Activated T-helper 9 cell treated with anti-CD3 and anti-CD28 coated beads, Interleukin-2, amount 50 U/mL, for 16 hours (primary cell): ENCODE data around the gene PCBP2.

Experiments used
- DNase-seq: peaks from one replicate; pipeline ENCODE4 v3.0.0-alpha.2; 2020; ENCODE audit warnings: low read depth

Gene PCBP2

GRCh38 chr12:53493610-53494391, 41.9 kb downstream of the PCBP2 start:
- DNase-seq, result no peak

DNA sequence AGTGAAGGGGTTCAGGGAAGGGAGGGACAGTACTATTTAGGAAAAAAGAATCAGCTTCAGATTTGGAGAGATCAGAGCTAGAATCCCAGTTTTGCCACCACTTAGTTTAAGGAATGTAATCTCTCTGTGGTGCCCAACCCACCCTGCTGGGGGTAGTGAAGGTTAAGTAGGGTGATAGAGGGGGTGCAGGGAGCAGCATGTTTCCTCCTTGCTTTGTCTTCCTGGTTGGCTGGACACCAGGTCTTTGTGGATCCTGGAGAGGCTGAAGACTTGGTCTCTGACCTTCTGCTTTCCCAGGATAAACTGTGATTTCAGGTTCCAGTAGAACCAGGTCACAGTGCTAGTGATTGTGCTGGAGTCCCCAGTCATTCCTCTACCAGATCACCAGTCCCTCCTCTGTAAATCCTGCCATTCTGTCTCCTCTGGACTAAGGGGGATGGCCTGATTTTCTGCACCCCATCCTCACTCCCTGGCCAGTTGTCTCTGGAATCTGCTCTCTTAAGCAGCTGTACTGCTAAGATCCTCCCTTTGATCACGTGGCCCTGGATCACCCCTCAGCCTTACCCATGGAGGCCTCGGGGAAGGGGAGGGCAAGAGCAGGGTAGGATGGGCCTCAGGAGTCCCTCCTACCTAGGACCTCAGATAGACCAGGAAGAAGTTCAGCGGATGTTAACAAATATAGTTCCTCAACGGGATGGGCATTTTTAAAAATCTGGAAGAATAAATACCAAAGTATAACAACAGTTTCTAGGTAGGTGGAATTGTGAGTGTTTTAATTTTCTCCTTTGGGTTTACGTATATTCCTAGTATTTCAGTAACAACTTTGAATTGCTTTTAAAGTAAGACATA, 44.2 kb downstream of the PCBP2 start:
- no peak for DNase-seq

DNA sequence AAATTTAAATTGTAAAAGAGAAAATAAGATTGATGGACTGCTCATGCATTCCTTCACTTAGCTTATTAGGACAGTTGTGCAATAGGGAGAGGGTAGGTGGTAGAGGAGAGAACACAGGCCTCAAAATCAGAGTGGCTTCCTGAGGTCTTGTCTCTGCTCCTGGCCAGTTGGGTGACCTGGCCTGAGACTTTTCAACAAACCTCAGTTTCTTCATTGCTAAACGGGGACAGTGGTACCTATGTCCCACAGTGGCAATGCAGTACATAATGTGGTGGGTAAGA, 44.8 kb downstream of the PCBP2 start:
- no peak for DNase-seq

DNA sequence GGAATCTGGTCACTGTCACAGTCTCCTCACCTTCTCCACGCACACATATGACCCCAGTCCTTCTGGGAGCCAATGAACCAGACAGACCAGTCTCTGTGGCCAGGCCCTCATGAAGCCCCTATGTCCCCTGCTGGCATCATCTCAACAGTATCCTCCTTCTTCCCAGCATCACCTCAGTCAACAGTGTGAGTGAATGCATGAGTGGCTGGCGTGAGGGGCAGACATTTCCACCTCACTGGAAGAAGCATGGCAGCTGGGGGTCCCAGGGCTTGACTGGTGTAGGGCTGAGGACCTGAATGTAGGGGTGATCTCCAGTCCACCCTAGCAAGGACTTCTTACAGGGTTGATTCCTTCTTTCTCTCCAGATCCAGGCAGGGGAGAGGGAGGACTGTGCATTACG, 45.6 kb downstream of the PCBP2 start:
- DNase-seq, result no peak

DNA sequence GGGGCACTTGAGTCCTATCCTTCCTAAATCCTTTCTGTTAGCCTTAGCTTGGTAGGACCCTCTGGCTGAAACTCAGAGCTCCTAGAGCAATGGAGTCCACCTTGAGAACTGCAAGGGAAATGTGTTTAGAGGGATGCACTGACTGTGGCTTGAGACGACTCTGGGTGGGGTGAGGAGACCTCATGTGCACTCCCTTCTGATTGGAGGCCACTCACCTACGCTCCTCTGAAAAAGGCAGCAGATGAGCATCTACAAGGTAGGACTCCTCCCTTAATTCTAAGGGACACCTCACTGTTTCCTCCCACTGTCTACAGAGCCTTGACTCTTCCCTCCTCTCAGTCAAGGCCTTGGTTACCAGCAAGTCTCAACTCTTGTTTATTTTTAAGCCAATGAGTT, 46.3 kb downstream of the PCBP2 start:
- DNase-seq, result no peak

- peak; percentile 40 for DNase-seq
Observed at GRCh38 chr12:53499266-53500141, 47.6 kb downstream of the PCBP2 start, which contains the start of gene MAP3K12. TSS of gene MAP3K12 (minus strand) at chr12:53499458. CDS start at chr12:53487391, 12,067 bp downstream.

- DNase-seq, result no peak
Observed at GRCh38 chr12:53500142-53500775, 48.4 kb downstream of the PCBP2 start.

DNA sequence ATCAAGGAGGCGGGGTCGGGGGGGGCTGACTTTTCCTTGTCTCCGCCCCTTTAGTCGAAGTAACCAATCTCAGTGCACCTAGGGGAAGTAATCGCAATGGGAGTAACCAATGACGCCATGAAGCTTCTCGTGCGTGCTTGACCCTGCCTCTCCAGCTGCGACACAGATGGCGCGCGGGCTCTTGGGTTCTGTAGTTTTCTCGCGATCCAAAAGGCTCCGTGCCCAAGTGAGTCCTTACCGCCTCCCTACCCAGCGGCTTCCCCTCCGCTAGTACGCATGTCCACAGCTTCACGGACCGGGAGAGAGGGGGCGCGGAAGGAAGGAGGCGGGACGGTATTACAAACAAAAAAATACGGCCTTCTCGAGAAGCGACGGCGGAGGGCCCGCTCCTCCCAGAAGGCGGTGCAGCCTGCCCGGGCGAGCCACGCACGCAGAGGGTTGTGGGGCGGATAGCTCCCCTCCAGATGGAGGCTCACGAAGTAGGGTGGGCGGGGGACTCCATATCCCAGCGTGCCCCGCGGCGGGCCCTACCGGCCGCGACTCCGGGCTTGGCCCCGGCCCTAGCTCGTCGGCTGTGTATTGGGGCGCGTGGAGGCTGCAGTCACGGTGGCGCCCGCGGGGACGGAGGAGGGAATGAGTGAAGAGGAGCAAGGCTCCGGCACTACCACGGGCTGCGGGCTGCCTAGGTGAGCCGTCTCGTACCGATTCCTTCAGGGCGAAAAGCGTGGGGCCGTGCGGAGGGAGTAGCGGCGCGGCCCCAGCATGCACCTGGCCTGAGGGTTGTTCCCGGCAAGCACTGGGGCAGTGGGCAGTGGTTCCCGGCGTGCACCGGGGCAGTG, 49.1 kb downstream of the PCBP2 start, which contains the start of gene TARBP2:
TARBP2 (plus strand) TSS at position 508 of the 839 bp plus-strand sequence; CDS start at position 634, 126 bp downstream.
- peak; percentile 93 for DNase-seq

DNA sequence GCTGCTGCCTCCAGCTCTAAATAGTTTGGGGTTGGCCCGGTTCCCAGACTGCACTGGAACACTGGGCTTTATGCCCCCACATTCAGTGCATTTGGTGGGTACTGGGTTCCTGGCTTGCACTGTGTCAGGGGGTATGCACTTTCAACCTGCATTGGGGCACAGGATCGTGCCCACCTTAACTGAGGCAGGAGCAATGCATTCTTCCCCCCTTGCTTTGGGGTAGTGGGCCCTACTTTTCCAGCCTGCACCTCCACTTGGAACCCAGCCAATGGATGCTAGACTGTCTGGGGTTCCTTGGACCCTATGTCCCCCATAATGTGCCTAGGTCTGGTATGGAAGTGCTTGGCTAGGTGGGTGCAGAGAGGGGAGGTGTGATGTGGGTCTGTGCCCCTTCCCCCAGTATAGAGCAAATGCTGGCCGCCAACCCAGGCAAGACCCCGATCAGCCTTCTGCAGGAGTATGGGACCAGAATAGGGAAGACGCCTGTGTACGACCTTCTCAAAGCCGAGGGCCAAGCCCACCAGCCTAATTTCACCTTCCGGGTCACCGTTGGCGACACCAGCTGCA, 49.8 kb downstream of the PCBP2 start:
- no peak for DNase-seq

GRCh38 chr12:53502331-53502730, 50.4 kb downstream of the PCBP2 start:
- DNase-seq, result no peak

- DNase-seq, result no peak
Observed at GRCh38 chr12:53502983-53503728, 51.3 kb downstream of the PCBP2 start.

- DNase-seq, result no peak
Observed at GRCh38 chr12:53504004-53504920, 52.4 kb downstream of the PCBP2 start.

- no peak for DNase-seq
Observed at GRCh38 chr12:53505086-53505485, 53.2 kb downstream of the PCBP2 start.

- no peak for DNase-seq
Observed at GRCh38 chr12:53505555-53506449, 53.9 kb downstream of the PCBP2 start.

GRCh38 chr12:53506450-53506785, 54.5 kb downstream of the PCBP2 start:
- no peak for DNase-seq

DNA sequence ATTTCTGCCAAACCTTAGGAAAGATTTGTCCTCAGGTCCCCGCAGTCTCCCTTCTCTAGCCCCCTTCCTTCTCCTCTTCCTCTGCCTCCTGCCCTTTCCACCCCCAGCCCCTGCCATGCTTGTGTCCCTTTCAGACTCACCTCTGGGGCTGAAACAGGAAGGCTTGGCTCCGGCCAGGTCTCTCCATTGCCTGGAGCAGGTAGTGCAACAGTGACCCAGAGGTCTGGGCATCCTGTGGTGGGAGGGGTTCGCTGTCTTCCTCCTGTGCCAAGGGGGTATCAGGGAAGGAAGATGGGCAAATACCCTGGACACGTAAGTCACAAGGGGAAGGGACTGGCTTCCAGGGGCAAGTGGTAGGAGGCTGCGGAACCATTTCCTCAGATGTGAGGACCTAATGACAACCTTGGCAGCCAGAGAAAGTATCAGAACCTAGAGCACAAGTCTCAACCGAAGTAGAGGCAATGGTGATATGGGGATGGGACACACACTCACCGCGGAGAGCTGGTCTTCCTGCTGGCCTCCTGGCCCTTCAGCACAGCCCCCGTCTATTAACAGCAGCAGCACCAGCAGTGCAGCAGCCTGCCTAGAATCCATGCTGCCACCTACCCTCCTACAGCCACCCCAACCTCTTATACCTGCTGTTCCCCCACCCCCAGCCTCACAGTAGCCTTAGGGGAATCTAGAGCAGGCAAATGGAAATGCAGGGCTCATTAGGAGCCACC, 55.1 kb downstream of the PCBP2 start, which contains the start of gene NPFF:
NPFF (minus strand) TSS at position 604 of the 722 bp plus-strand sequence; CDS start at position 594, 10 bp downstream.
- no peak for DNase-seq

GRCh38 chr12:53507603-53507885, 55.6 kb downstream of the PCBP2 start:
- no peak for DNase-seq
